HepG2 (cell line): ENCODE measurements around the gene COA3. TPM values are rescaled to one million over a fixed set of nuclear protein-coding genes. Genes with fewer than 3 reads are reported as not detected.

Source experiments
- BCL3 ChIP-seq: sonication (generic); formaldehyde crosslinking; IDR thresholded peaks from 2 replicates; pipeline ENCODE4 v1.5.1; 2020; ENCODE audit warnings: mild to moderate bottlenecking, missing genetic modification reagents, moderate library complexity
- CENPT ChIP-seq: sonication (generic); formaldehyde crosslinking; IDR thresholded peaks from 2 replicates; pipeline ENCODE4 v1.8.0; 2022; ENCODE audit warnings: low read depth, mild to moderate bottlenecking, moderate library complexity, missing genetic modification reagents
- CREB3 ChIP-seq: sonication (generic); formaldehyde crosslinking; IDR thresholded peaks from 2 replicates; pipeline ENCODE4 v1.5.0; 2020; ENCODE audit warnings: missing genetic modification reagents
- HNRNPLL ChIP-seq: fragments of 200-400 bp; formaldehyde crosslinking; IDR thresholded peaks from 2 replicates; pipeline ENCODE4 v1.6.1; 2017; ENCODE audit warnings: mild to moderate bottlenecking, low read depth, low read length; ENCODE audit not compliant: poor library complexity, severe bottlenecking
- IRF9 ChIP-seq: sonication (generic); formaldehyde crosslinking; IDR thresholded peaks from 2 replicates; pipeline ENCODE4 v1.8.0; 2022; ENCODE audit warnings: missing genetic modification reagents, mild to moderate bottlenecking, borderline replicate concordance
- KMT2A ChIP-seq: sonication (generic); formaldehyde crosslinking; IDR thresholded peaks from 2 replicates; pipeline ENCODE4 v1.4.0; 2020; ENCODE audit warnings: missing genetic modification reagents
- NFAT5 ChIP-seq: sonication (generic); formaldehyde crosslinking; IDR thresholded peaks from 2 replicates; pipeline ENCODE4 v1.4.0; 2020; ENCODE audit warnings: missing genetic modification reagents
- NFIC ChIP-seq: IDR thresholded peaks from 2 replicates; pipeline ENCODE4 v1.6.1; 2012; ENCODE audit warnings: mild to moderate bottlenecking, low read length, inconsistent platforms
- NR1H2 ChIP-seq: sonication (generic); formaldehyde crosslinking; IDR thresholded peaks from 2 replicates; pipeline ENCODE4 v1.8.1; 2022; ENCODE audit warnings: low read depth, missing genetic modification reagents, borderline replicate concordance
- RBFOX2 ChIP-seq: fragments of 200-400 bp; formaldehyde crosslinking; IDR thresholded peaks from 2 replicates; pipeline ENCODE4 v1.6.1; 2017; ENCODE audit warnings: low read depth, mild to moderate bottlenecking, low read length
- RBM39 ChIP-seq: fragments of 200-400 bp; formaldehyde crosslinking; IDR thresholded peaks from one replicate; pipeline ENCODE4 v1.6.1; 2018; ENCODE audit warnings: antibody characterized with exemption, mild to moderate bottlenecking, low read depth, low read length; ENCODE audit not compliant: poor library complexity, severe bottlenecking
- RFXAP ChIP-seq: sonication (generic); formaldehyde crosslinking; IDR thresholded peaks from 2 replicates; pipeline ENCODE4 v1.4.0; 2020; ENCODE audit warnings: missing genetic modification reagents, borderline replicate concordance
- RXRB ChIP-seq: IDR thresholded peaks from 2 replicates; pipeline ENCODE4 v1.6.1; 2016; ENCODE audit warnings: borderline replicate concordance, missing genetic modification reagents, missing compliant biosample characterization
- SAP130 ChIP-seq: IDR thresholded peaks from 2 replicates; pipeline ENCODE4 v1.6.1; 2016; ENCODE audit warnings: low read depth
- TAF1 ChIP-seq: sonication (generic); formaldehyde crosslinking; IDR thresholded peaks from 2 replicates; pipeline ENCODE4 v1.4.0; 2020; ENCODE audit warnings: missing genetic modification reagents
- ZBTB21 ChIP-seq: sonication (generic); formaldehyde crosslinking; IDR thresholded peaks from 2 replicates; pipeline ENCODE4 v1.4.0; 2020; ENCODE audit warnings: missing genetic modification reagents
- ZNF207 ChIP-seq: fragments of 450-650 bp; IDR thresholded peaks from 2 replicates; pipeline ENCODE4 v1.6.1; 2016; ENCODE audit warnings: antibody characterized with exemption, borderline replicate concordance
- ZNF451 ChIP-seq: sonication (generic); formaldehyde crosslinking; IDR thresholded peaks from 2 replicates; pipeline ENCODE4 v1.5.0; 2020; ENCODE audit warnings: mild to moderate bottlenecking, missing genetic modification reagents
- ZNF75D ChIP-seq: sonication (generic); formaldehyde crosslinking; IDR thresholded peaks from 2 replicates; pipeline ENCODE4 v1.8.1; 2023; ENCODE audit warnings: missing genetic modification reagents, mild to moderate bottlenecking, borderline replicate concordance
- ZNF775 ChIP-seq: sonication (generic); formaldehyde crosslinking; IDR thresholded peaks from 2 replicates; pipeline ENCODE4 v1.4.0; 2020; ENCODE audit warnings: missing genetic modification reagents, mild to moderate bottlenecking, moderate library complexity, borderline replicate concordance
- ZNF790 ChIP-seq: sonication (generic); formaldehyde crosslinking; IDR thresholded peaks from 2 replicates; pipeline ENCODE4 v1.8.0; 2022; ENCODE audit warnings: missing genetic modification reagents, mild to moderate bottlenecking, borderline replicate concordance
- ZZZ3 ChIP-seq: sonication (generic); formaldehyde crosslinking; IDR thresholded peaks from 2 replicates; pipeline ENCODE4 v1.4.0; 2020; ENCODE audit warnings: missing genetic modification reagents, mild to moderate bottlenecking, borderline replicate concordance
- polyA plus RNA-seq, 8 experiments: library from polyadenylated mRNA; depleted of rRNA in 3 of 8; stranded (reverse) in 7 of 8; unstranded in 1 of 8; fragments of >200 nt; fragmentation: Illumina TruSeq in 4 of 8; extraction: Trizol in 4 of 8; gene quantifications; 2 replicates each; pipeline versions ENCODE4 v1.2.1 to v1.2.3, GENCODE V29; 2011 to 2016; ENCODE audit warnings: low read depth in 4 of 8, missing spikeins in 1 of 8, mixed read lengths in 1 of 8; ENCODE audit not compliant: insufficient read depth in 1 of 8
- total RNA-seq, 5 experiments: library from RNA; depleted of rRNA; stranded (reverse); fragments of >200 nt; fragmentation: Illumina TruSeq; extraction: Trizol; gene quantifications; 2 replicates each; pipeline ENCODE4 v1.2.3, GENCODE V29; 2016; ENCODE audit warnings: low read depth in 1 of 5

COA3 gene
- total and polyA plus RNA-seq, 2 of the 13 experiments (the other 11 are each of a cell fraction or from before 2014, with no cell fraction given) = 133 to 202 TPM

GRCh38 chr17:42843358-42843934, 44.9 kb upstream of the COA3 start (continued):
- no peak for TF ChIP-seq NFAT5
- no peak for TF ChIP-seq NR1H2 (CRISPR knock-in tag)
- no peak for TF ChIP-seq RBM39
- TF ChIP-seq IRF9 (CRISPR knock-in tag) = no peak
- TF ChIP-seq RBFOX2 = no peak
- no peak for TF ChIP-seq BCL3
- no peak for TF ChIP-seq ZBTB21 (CRISPR knock-in tag)
- no peak for TF ChIP-seq HNRNPLL
- TF ChIP-seq CREB3 (CRISPR knock-in tag) = no peak
- no peak for TF ChIP-seq ZZZ3 (CRISPR knock-in tag)
- TF ChIP-seq ZNF775 (CRISPR knock-in tag) = no peak
- no peak; the same call in 1 of the 2 replicates for TF ChIP-seq KMT2A (CRISPR knock-in tag)
- no peak for TF ChIP-seq CENPT
- TF ChIP-seq SAP130 (CRISPR knock-in tag) = peak; percentile 56; the same call in 1 of the 2 replicates
- peak; percentile 61; the same call in 1 of the 2 replicates for TF ChIP-seq RXRB (CRISPR knock-in tag)
- TF ChIP-seq RFXAP (CRISPR knock-in tag) = no peak
- TF ChIP-seq ZNF790 (CRISPR knock-in tag) = no peak
- no peak for TF ChIP-seq ZNF75D (CRISPR knock-in tag)
- TF ChIP-seq ZNF207 = no peak
- TF ChIP-seq TAF1 (CRISPR knock-in tag) = no peak
- 0 out of 2 replicates have a peak, but pooled peaks have one; percentile 27 for TF ChIP-seq NFIC
- no peak for TF ChIP-seq ZNF451 (CRISPR knock-in tag)
